Stimulated activated CD8-positive, alpha-beta memory T cell treated with anti-CD3 and anti-CD28 coated beads, Interleukin-7, amount 100 ng/mL, for 48 hours (primary cell): Measurements from ENCODE around the gene CDC42BPG.
"Not testable (repeated sequence)": the region's sequence is repeated elsewhere in the genome, so short reads cannot be mapped to it uniquely, and the experiment has no call there.

Experiments
- DNase-seq, 2 donors: peaks; one replicate each; pipeline ENCODE4 v3.0.0-alpha.2; 2020; ENCODE audit warnings: low read depth in 1 of 2; ENCODE audit errors: extremely low read depth in 1 of 2

The CDC42BPG gene

DNA sequence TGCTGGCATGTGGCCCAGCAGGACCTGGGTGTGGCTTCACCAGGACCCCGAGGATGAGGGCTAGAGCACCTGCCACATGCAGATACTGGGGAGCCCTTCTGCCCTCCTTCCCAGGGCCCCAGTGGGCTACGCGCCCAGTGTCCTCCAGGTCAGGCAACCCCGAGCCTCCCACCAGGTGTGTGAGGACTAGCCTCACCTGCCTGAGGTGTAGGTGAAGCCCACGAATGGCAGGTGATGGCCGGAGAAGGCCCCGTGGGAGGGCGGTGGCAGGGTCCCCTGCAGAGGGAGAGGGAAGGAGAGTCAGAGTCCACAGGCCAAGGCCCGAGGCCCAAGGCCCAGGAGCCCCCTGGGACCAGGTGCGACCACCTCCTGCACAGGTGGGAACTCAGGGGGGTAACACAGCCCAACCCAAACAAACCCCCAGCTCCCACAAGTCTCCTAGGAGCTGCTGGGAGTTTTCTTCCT lies 6.5 kb downstream of the CDC42BPG start:
- DNase-seq, result no peak

- no peak for DNase-seq
These were observed 7.9 kb downstream of the CDC42BPG start for GRCh38 chr11:64836448-64837072.

DNA sequence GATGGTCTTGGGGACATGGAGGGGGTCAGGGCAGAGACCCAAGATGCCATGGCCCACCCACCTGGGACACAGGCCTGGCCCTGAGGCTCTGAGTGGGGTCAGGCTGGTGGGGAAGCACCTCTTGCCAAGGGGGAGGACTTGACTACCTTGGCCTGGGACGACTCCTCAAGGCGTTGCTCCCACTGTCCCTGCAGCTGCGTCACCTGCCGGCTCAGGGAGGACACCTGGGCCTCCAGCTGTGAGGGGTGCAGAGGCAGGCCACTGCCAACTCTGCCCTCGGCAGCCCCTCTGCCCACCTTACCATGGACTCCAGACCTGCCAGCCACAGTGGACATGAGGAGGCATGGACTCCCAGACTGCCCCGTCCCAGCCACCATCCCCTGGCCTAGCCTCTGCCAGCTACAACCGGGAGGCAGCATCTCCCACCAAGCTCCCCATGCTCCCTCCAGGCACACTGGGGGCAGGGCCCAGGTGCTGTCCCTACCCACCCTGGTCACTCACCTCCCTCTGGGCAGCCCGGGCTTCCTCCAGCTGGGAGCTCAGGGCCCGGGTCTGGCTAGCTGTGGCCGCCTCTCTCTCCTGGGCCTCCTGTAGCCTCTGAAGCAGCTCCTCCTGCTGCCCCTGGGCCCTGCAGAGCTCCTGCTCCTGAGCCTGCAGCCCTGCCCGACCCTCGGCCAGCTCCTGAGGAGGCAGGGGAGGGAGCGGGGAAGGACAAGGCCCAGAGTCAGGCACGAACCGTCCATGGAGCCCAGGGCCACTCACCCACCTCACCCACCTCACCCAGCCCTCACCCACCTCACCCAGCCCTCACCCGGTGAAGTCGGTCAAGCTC lies 8.6 kb downstream of the CDC42BPG start:
- DNase-seq, result no peak

DNA sequence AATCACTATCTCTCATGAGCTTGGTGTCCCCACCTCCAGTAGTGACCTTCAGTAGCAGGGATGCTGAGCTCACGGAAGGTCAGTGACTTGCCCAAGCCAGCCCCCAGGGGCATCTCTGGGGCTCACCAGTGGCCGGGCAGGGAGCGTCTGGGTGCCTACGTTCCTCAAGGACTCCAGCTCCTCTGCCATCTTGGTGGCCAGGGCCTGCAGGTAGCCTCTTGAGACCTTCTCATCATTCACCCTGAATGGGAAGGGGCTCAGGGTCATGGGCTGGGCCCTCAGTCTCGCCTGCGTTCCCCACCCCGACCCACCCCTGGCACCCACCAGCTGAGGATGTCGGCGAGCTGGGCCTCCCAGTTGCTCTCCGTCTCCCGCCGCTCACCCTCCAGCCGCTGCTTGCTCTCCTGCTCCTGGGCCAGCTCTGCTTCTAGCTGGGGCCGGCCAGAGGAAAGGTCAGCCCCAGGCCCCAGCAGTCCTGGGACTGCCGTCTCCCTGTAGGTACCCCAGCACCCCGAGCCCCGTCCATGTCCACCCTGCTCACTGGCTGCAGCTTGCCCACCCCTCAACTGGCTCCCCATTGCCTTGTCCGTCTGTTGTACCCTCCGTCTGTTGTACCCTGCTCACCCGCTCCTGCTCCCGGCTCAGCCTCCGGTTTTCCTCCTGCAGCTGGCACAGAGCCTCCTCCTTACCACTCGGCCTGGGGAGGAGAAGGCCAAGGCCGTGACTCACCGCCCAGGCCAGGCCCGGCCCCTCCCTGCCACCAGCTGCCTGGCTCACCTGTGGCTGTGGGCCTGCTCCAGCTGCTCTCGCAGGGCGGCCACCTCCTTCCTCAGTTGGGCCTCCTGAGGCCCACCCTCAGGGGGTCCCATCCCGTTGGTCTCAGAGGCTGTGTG lies 9.5 kb downstream of the CDC42BPG start:
- DNase-seq, result no peak

DNA sequence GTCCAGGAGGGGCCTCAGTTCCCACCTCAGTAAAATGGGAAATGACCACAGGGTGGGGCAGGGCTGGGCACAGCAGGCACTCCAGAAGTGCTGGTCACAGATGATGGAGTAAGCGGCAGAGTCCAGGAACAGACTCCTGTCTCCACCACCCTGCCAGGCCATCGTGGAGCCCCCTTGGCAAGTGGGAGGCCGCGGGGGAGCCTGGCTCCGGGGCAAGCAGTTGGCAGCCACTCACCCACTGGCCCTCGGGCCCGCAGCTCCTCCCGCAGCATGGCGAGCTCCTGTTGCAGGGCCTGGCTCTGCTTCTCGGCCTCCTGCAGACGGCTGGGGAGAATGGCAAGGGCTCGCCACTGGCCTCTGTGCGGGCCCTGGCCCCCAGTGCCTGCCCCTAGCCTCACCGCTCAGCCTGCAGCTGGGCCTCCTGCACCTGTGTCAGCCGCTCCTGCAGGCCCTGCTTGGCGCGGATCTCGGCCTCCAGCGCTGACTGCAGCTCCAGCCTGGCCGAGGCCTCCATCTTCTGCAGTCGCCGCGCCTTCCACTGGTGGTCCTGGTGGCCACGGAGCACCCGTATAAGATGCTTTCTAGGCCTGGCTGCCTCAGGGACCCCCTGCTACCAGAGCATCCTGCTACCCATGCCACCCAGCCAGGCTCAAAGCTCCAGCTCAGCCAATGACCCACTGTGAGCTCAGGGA lies 10.3 kb downstream of the CDC42BPG start:
- no peak for DNase-seq

- no peak for DNase-seq
These were observed 10.9 kb downstream of the CDC42BPG start for GRCh38 chr11:64833509-64833908.

- DNase-seq, result no peak
These were observed 11.3 kb downstream of the CDC42BPG start for GRCh38 chr11:64833198-64833502.

- no peak for DNase-seq
These were observed 11.8 kb downstream of the CDC42BPG start for GRCh38 chr11:64832467-64833197.

DNA sequence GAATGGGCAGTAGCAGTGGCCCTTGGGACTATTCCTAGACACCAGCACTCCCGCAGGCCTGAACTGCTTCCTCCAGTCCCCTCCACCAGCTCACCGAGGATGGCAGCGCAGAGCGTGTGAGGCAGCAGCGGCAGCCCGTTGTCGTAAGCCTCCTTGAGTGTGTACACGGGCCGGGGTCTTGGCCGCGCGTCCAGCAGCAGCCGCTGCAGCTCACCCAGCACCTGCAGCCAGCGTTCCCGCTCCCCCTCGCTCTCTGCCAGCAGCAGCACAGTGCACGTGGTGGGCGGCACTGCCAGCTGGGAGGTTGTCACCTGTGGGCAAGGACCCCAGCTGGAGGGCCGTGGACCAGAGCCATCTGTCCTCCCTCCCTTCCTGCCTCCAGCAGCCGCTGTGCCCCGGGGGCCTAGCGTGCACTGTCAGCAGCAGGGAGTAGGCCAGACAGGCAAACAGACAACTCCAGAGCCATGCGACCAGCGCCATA lies 13.0 kb downstream of the CDC42BPG start:
- no peak for DNase-seq

GRCh38 chr11:64829536-64830251 lies 14.8 kb downstream of the CDC42BPG start:
- DNase-seq, result no peak

- no peak for DNase-seq
These were observed 17.0 kb downstream of the CDC42BPG start for GRCh38 chr11:64827451-64827839.

DNA sequence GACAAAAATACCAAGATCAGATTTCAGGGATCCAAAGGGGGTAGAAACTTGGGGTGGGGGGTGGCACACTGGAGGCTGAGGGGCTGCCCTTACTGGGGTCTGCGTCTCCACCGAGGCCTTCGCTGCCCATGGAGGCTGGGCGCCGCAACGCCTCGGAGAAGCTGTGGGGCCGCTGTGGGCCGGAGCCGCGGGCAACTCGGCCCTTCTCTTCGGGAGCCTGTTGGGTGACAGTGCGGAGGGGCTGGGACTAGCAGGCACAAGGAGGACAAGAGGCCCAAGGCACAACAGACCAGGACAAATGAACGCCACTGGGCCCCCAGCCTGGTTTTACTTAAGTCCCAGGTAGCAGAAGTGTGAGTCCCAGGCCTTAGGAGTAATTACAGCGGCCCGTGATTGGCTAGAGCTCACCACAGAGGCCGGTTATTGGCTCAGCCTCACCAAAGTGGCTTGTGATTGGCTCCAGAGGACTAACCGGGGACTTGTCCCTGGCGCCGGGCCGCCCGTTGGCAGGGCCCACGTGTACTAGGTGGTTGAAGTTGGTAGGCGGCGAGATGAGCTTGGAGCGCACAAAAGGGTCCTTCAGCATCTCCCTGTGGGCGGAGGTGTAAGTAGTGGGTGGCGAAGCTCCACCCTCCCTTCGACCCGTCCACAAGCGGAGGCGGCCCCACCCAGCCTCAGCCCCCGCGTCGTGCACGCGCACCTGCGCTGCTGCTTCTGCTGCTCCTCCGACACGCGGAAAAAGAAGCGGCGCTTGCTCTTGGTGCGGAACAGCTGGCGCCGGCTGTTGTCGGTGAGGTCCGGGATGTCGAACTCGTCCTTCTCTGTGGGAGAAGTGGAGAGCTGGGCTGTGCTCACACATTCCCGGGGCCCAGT lies 17.6 kb downstream of the CDC42BPG start:
- no peak for DNase-seq

DNA sequence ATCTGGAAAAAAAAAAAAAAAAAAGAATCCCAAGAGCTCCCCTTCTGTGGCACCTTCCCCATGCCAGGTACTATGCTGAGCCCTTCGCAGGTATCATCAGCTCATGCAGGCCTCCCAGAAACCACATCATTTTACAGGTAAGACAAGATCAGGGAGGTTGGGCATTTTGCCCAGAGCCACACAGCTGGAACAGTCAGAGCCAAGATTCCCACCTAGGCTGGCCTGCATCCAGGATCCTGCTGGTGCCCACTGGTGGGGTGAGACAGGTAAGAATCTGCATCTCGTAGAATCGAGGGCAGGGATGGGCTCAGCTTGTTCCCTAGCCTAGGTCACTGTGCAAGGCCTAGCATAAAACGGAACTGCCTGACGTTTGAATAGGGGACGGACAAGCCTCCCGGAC lies 18.4 kb downstream of the CDC42BPG start:
- DNase-seq, result no peak

GRCh38 chr11:64823568-64824119 lies 20.8 kb downstream of the CDC42BPG start:
- DNase-seq, result no peak

DNA sequence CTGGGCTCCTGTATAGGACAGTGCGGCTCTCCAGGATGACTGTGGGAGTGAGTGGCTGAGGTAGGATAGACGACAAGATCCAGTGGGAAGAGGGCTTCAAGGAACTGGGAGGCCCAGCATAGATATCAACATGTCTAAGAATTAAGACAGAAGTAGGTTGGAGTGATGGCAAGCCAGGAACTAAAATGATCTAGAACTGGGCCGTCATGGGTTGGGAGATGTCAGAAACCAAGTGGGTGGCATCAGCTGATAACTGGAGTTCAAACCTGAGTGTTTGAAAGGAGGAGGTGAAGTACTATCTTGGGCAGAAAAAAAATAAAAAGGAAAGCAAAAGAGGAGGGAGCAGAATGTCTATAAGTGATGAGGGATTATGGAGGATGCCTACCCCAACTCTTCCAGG lies 27.0 kb downstream of the CDC42BPG start:
- DNase-seq, result no peak

GRCh38 chr11:64815433-64815832 lies 29.0 kb downstream of the CDC42BPG start:
- not testable (repeated sequence) for DNase-seq

- no peak for DNase-seq
These were observed 29.7 kb downstream of the CDC42BPG start for GRCh38 chr11:64814712-64815187.

GRCh38 chr11:64813826-64814225 lies 30.6 kb downstream of the CDC42BPG start:
- no peak for DNase-seq
